Cortex of kidney (tissue), 1 donor: ENCODE results near the gene EML4.

ENCODE experiments used
- DNase-seq: peaks from one replicate; lab custom pipeline; 2025; lab: John Stamatoyannopoulos, UW

The EML4 gene

DNA sequence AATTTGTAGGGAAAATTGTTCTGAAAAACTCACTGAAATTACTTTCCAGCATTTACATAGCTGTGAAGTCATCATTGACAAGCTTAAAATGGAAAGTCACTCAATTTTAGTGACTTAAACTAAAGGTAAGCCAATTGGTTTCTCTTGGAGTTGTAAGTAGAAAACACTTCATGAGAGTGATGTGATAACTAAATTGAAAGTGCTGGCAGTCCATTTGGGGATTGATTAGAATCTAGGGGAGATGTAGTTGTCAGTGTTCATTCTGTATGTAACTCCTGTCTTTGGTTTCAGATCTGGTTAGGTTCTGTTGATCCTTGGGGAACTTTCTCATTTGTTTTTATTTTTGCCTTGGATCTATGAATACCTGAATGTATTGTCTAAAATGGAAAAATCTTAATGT, 138.0 kb downstream of the EML4 start:
- no peak for DNase-seq

- DNase-seq = no peak
These were observed 140.2 kb downstream of the EML4 start for GRCh38 chr2:42309366-42309765.

DNA sequence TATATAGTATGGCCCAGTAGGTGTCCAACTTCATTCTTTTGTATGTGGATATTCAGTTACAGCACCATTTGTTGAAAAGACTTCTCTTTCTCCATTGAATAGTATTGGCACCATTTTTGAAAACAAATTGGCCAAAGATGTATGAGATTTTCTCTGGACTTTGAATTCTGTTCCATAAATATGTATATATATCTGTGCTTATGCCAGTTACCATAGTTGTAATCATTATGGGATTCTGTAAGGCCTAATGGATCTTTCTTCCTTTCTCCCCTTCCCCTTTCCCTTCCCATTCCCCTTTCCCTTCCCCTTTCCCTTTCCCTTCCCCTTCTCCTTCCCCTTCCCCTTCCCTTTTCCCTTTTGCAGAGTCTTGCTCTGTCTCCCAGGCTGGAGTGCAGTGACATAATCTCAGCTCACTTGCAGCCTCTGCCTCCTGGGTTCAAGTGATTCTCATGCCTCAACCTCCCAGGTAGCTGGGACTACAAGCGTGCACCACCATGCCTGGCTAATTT, 140.9 kb downstream of the EML4 start:
- DNase-seq = no peak

GRCh38 chr2:42312106-42312505, 143.0 kb downstream of the EML4 start:
- no peak for DNase-seq

- DNase-seq = no peak
These were observed 145.8 kb downstream of the EML4 start for GRCh38 chr2:42314892-42315468.

DNA sequence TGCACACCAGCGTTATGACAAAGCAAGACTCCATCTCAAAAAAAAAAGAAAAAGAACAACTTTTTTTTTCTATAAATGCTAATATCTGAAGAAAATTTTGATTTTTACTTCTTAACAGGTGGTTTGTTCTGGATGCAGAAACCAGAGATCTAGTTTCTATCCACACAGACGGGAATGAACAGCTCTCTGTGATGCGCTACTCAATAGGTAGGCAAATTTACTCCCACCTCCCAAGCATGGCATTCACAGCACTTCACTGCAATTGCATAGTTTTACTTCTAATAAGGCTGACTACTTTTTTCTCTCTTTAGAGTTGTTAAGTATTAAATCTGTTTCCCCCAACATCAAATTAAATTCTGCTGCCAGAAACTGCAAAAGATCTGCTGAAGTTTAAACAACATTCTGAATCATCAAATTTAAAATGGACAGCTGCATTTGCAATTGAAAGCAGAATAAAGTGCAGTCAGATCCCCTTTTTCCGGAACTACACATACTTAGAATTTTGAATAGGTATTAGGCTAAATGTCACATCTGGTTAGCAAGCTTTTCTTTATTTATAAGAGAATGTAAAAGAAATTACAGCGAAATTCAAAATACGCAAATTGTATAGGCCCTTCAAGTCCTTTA, 146.8 kb downstream of the EML4 start:
- no peak for DNase-seq

GRCh38 chr2:42316910-42317309, 147.8 kb downstream of the EML4 start:
- no peak for DNase-seq

GRCh38 chr2:42317486-42317885, 148.3 kb downstream of the EML4 start:
- no peak for DNase-seq

DNA sequence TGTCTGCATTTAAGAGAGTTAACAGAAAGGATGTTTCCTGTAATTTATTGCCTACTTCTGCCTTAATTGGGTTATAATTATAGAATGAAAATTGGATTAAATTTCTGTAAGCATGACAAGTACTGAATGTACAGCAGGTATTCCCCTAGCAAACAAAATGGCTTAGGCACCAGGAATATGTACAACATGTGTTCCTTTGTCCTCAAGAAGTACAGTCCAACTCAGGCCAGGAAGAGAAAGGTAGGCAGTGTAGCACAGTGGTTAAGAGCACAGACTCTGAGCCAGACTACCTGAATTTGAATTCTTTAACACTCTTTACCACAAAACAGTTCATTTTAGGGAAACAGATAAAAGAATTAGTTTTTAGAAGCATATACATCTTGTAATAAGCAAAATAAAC, 148.8 kb downstream of the EML4 start:
- no peak for DNase-seq

DNA sequence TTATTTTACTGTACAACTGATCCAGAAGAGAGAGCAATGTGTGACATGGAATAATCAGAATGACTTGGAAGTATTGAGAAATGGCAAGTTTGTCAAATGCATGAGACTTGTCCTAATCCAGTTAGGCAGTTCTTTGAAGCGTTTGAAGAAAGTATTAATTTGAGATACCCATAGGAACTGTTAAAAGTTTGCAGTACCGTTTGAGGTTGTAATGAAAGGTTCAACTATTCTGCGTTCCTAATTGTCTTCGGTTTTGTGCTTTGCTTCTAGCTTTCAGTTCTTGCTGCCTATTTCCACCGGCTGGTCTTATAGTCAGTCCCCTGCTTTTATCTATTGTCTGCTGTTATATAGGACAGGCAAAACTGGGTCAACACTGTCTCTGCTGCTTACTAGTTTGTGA, 150.1 kb downstream of the EML4 start:
- no peak for DNase-seq

DNA sequence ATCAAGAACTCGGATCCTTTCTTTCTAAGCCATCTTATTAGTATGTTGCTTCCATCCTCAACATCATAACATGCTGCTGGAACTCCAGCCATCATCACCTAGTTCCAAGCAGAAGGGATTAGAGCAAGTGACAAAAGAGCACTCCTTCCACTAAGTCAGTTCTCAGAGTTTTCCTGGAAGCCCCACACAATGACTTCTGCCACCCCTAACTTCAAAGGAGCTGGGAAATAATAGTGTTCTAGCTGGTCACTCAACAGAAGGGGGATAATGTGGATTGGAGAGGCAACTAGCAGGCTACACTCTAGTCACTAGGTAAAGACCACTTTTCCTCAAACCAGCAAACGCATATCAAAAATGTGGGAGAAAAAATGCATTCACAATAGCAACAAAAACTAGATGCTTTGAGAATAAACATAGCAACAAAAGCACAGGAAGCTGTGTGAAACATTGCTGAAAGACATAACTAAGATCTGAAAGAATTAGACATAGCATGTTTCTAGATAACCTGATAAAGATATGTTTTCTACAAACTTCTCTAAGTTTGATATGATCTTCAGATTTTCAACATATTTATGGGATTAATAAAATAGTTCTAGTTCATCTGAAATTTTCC, 152.4 kb downstream of the EML4 start:
- DNase-seq = no peak

- DNase-seq = no peak
These were observed 155.1 kb downstream of the EML4 start for GRCh38 chr2:42324244-42324643.

DNA sequence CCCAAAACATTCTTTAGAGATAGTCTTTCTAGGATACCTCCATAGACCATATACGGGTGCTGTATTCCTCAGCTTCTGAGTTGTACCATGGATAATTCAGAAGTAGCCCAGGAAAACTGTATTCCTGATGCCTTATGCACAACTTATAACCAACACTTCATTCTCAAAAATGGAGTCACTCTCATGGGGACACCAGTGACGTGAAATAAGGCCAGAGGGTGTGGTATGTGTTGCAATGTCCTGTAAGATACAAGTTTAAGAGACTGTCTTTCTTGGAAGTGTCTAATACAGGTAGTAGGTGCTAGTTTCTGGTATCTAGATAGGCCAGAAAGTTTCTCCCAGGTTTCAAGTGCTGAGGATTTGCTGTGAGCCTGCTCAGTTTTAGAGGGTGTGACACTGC, 155.8 kb downstream of the EML4 start:
- no peak for DNase-seq

DNA sequence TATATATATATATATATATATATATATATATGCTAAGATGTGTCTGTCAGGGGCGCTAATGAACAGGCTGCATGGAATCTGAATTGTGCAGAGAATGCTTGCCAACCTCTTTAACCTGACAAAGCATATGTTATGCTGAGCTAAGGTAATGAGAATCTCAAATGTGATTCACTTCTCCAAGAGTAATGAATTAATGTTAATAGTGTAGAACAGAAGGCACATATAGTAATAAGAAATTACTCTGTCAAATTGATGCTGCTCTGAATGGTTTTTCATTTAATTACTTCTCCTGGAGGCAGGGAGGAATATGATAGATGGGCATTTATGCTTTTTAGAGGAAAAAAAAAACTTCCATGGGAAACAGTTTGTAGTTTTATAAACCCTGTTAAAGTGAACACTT, 156.5 kb downstream of the EML4 start:
- DNase-seq = no peak

DNA sequence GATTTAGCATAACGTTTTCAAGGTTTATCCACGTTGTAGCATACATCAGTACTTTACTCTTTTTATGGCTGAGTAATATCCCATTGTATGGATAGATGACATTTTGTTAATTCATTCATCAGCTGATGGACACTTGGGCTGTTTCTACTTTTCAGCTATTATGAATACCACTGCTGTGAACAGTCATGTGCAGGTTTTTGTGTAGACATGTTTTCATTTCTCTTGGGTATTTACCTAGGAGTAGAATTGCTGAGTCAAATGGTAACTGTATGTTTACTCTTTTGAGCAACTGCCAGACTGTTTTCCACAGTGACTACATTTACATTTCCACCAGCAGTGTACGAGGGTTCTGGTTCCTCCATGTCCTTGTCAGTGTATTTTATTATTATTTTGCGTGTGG, 158.0 kb downstream of the EML4 start:
- no peak for DNase-seq

DNA sequence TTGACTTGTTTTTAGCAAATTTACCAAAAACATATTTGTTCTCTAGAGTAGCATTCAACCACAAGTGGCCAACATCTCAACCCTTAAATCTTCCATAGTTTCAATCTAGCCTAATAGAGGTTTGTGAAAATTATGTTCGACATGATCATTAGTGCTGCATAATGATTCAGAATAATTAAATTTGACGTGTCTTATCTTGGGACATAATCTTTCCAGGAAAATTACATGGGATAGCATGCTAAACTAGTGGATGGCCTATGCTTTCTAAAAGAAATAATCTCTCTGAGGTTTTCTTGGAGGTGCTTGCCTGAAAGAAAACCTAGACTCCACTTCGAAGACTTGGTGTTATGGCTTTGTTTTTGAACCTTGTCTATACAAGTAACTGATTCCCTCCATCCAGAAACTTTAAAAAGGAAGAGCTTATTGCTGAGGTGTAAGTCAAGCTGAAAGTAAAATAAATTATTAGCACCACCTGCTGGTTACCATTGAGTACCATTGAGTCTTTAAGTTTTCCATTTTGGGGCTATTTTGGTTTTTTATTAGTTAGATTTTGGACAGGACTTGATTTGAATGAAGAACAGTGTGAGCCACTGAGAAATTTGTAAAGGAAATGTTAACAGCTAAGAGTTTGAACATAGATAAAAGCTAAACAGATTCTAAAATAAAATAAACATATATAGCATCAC, 159.1 kb downstream of the EML4 start:
- DNase-seq = no peak

DNA sequence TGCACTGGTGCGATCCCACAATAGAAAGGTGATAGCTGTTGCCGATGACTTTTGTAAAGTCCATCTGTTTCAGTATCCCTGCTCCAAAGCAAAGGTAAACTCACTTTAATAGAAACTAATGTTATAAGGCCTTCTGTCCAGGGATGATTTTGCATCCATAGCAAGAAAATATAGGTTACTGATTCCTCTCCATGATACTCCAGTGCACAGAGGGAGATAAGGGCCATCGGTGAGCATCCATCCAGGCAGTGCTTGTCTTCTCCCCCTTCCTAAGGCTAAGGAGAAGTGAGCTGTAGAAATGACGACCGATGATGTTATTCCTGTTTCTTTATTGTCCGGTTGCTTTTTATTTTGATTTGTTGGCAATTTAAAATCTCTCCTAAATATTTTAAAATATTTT, 159.8 kb downstream of the EML4 start:
- DNase-seq = no peak

GRCh38 chr2:42329736-42330135, 160.6 kb downstream of the EML4 start:
- DNase-seq = no peak

DNA sequence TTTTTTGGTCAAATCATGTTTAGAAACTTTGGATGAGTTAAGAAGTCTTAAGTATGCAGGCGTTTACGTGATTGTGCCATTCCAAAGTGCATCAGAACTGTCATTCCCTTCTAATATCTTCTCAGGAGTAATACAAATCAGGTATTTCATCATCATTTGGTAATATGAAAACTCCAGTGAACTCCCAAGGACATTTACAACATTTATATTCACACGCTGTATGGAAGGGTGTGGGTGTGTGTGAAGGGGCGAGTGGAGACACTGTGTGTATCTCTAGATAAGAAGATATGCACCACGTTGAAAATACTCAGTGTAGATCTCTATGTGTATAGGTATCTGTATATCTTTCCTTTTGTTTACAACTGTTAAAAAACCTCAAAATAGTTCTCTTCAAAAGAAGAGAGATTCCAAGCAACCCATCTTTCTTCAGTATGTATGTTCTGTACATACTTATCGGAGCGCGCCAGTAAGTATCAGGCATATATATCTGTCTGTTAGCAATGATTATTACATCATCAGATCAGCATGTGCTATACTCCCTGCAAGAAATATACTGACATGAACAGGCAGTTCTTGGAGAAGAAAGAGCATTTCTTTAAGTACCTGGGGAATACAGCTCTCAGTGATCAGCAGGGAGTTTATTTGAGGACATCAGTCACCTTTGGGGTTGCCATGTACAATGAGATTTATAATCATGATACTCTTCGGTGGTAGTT, 162.6 kb downstream of the EML4 start:
- DNase-seq = no peak

DNA sequence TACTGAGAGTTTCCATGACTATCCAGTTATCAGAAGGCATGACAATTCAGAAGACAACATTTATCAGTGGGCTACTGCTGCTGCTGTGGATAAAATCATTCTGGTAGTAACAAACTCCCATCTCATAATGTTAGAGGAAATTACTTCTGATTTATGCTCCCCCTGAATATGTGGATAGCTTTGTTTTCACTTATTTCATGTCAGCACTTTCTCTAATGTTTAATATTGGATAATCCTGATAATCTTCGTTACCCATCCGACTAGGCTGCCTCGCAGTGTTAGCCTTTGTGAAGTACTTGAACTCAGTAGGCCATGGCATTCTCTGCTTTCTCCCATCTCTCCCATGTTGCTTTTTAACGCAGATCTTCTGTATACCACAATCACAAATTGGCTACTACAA, 163.4 kb downstream of the EML4 start:
- no peak for DNase-seq

GRCh38 chr2:42333579-42333978, 164.4 kb downstream of the EML4 start:
- DNase-seq = no peak

- DNase-seq = no peak
These were observed 165.1 kb downstream of the EML4 start for GRCh38 chr2:42334220-42334619.
